Measurements from ENCODE around the gene NTN5.
"Not testable (repeated sequence)": the region's sequence is repeated elsewhere in the genome, so short reads cannot be mapped to it uniquely, and the experiment has no call there.

Gene NTN5

GRCh38 chr19:48669903-48670668, 2.7 kb downstream of the NTN5 start:
- Histone ChIP-seq H3K9me3 (no peaks in the 10 kb centered on the region), H3K4me3 (no peak overlapping the region), H3K36me3 (replicated peaks) (no peaks in the 10 kb centered on the region), H3K4me1 (peaks cover under 1% of the 10 kb centered on the region; the same call in 1 of the 2 replicates), H3K27me3 (ENCODE audit: low read depth) (no peaks in the 10 kb centered on the region)
- in situ Hi-C loops (cut with MboI; ENCODE audit: low sequenced_read_pairs): no loop called here
- no peak for DNase-seq (ENCODE audit: low spot score in 2 of 2)

GRCh38 chr19:48668761-48669160, 4.1 kb downstream of the NTN5 start:
- in situ Hi-C loops (cut with MboI; ENCODE audit: low sequenced_read_pairs): no loop called here
- H3K4me1 ChIP-seq: no peaks in the 10 kb centered on the region
- no peaks in the 10 kb centered on the region for H3K36me3 ChIP-seq (replicated peaks)
- no peaks in the 10 kb centered on the region for H3K27me3 ChIP-seq (ENCODE audit: low read depth)
- no peak overlapping the region for H3K4me3 ChIP-seq
- DNase-seq (ENCODE audit: low spot score in 2 of 2): no peak
- no peaks in the 10 kb centered on the region for H3K9me3 ChIP-seq

GRCh38 chr19:48668332-48668731, 4.5 kb downstream of the NTN5 start:
- no peaks in the 10 kb centered on the region for H3K4me1 ChIP-seq
- H3K4me3 ChIP-seq: no peak overlapping the region
- DNase-seq (ENCODE audit: low spot score in 2 of 2): no peak
- no peaks in the 10 kb centered on the region for H3K36me3 ChIP-seq (replicated peaks)
- no peaks in the 10 kb centered on the region for H3K9me3 ChIP-seq
- no peaks in the 10 kb centered on the region for H3K27me3 ChIP-seq (ENCODE audit: low read depth)
- in situ Hi-C loops (cut with MboI; ENCODE audit: low sequenced_read_pairs): no loop called here

DNA sequence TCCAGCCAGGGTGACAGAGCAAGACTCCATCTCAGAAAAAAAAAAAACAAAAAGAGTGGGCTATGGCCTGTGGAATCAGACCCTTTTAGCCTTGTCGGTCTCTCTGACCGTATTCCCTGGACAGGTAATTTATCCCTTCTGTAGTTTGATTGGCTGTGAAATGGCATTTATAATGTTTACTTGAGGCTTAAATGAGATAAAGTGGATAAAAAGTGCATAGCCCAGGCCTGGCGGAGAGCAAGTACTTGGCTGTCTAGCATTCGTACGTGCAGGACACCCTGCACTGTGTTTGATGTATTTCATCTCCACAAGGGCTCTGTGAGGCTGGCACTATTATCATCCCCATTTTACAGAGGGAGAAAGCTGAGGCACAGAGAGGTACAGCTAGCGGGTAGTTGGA, 7.0 kb downstream of the NTN5 start:
- H3K27me3 ChIP-seq (ENCODE audit: low read depth): no peaks in the 10 kb centered on the region
- no peaks in the 10 kb centered on the region for H3K9me3 ChIP-seq
- peaks cover 4% of the 10 kb centered on the region; the same call in 1 of the 2 replicates for H3K4me1 ChIP-seq
- in situ Hi-C loops (cut with MboI; ENCODE audit: low sequenced_read_pairs): no loop called here
- no peaks in the 10 kb centered on the region for H3K36me3 ChIP-seq (replicated peaks)
- no peak for DNase-seq (ENCODE audit: low spot score in 2 of 2)
- no peak overlapping the region for H3K4me3 ChIP-seq

DNA sequence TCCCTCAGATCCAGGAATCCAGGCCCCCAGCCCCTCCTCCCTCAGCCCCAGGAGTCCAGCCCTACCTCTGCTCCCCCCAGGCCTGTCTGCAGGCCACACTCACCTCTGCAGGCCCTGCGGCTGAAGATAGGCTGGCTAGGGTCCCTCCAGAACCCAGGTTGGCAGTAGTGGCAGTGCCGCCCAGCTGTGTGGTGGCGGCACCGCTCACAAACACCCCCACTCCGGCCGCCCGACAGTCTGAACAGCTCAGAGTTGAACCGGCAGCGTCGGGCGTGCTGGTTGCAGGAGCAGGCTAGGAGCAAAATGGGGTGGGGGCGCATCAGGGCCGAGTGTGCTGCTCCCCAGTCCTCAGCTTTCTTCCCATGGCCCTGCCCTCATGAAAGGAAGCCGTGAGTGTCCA, 8.3 kb downstream of the NTN5 start:
- Histone ChIP-seq H3K27me3 (ENCODE audit: low read depth) (no peaks in the 10 kb centered on the region), H3K4me3 (no peak overlapping the region), H3K4me1 (peaks cover 7% of the 10 kb centered on the region; the same call in 1 of the 2 replicates), H3K9me3 (no peaks in the 10 kb centered on the region), H3K36me3 (replicated peaks) (no peaks in the 10 kb centered on the region)
- in situ Hi-C loops (cut with MboI; ENCODE audit: low sequenced_read_pairs): no loop called here
- DNase-seq (ENCODE audit: low spot score in 2 of 2): no peak

DNA sequence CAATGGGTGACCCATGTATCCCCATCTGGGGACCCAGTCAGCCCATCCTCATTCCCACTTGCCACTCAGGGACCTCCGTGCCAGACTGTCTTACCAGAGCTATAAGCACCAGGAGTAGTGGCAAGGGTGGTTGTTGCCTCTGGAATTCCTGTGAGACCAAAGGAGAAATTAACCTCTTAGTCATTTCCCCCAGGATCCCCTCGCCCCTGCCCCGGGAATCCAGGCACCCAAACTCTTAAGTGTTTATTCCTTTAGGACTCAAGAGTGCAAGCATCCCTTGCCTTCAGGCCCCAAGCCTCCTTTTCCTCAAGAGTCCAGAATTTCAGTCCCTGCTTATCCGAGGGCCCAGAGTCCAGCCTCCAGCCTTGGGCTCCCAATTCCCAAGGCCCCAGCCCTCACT, 9.2 kb downstream of the NTN5 start:
- H3K9me3 ChIP-seq: no peaks in the 10 kb centered on the region
- DNase-seq (ENCODE audit: low spot score in 2 of 2): no peak
- H3K27me3 ChIP-seq (ENCODE audit: low read depth): no peaks in the 10 kb centered on the region
- no peaks in the 10 kb centered on the region for H3K36me3 ChIP-seq (replicated peaks)
- no peak overlapping the region for H3K4me3 ChIP-seq
- peaks cover 7% of the 10 kb centered on the region; the same call in 1 of the 2 replicates for H3K4me1 ChIP-seq
- in situ Hi-C loops (cut with MboI; ENCODE audit: low sequenced_read_pairs): no loop called here

GRCh38 chr19:48661711-48662090, 11.1 kb downstream of the NTN5 start:
- no peak overlapping the region for H3K4me3 ChIP-seq
- peaks cover 7% of the 10 kb centered on the region; the same call in 1 of the 2 replicates for H3K4me1 ChIP-seq
- no peaks in the 10 kb centered on the region for H3K36me3 ChIP-seq (replicated peaks)
- H3K27me3 ChIP-seq (ENCODE audit: low read depth): no peaks in the 10 kb centered on the region
- no peak for DNase-seq (ENCODE audit: low spot score in 2 of 2)
- in situ Hi-C loops (cut with MboI; ENCODE audit: low sequenced_read_pairs): no loop called here
- no peaks in the 10 kb centered on the region for H3K9me3 ChIP-seq

DNA sequence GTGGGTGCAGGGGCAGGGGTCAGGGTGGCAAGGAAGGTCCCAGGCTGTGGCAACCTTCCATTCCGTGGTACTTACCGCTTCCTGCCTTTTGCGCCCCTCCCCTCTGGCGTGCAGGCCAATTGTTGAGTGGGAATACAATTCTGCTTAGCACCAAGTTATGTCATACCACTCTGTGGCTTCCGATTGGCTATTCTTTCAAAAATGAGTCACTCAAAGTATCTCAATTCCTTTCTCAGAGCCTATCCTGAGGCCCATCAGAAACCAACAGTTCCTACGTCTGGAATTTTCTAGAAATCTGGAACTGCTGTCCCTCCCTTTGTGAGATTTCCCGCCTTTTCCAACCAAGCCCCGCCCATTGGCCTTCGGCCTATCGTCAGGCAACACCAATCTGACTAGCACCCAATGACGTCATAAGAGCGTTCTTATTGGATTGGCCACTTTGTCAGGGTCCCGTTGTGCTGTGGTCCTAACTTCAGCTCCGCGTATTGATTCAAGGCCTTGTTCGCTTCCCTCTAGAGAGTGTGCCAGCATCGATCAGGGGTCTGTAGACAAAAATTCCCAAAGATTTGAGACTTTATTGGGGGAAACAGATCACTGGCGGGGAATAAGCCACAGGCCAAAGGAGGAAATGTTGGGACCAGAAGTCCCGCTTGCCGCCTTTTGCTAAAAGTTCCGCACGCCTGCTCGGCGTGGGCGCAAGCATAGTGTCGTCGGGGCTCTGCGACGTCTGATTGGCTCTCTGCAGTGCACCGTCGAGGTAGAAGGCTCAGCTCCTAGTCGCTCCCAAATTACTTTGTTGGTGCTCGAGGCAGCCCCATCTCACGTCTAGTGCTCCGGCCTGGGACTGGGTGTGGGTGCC, 11.7 kb downstream of the NTN5 start:
- Histone ChIP-seq H3K4me3 (no peak overlapping the region), H3K9me3 (no peaks in the 10 kb centered on the region), H3K27me3 (ENCODE audit: low read depth) (no peaks in the 10 kb centered on the region), H3K36me3 (replicated peaks) (no peaks in the 10 kb centered on the region), H3K4me1 (peaks cover 7% of the 10 kb centered on the region; the same call in 1 of the 2 replicates)
- in situ Hi-C loops (cut with MboI; ENCODE audit: low sequenced_read_pairs): no loop called here
- DNase-seq (ENCODE audit: low spot score in 2 of 2): peak; percentile 59 to 91

DNA sequence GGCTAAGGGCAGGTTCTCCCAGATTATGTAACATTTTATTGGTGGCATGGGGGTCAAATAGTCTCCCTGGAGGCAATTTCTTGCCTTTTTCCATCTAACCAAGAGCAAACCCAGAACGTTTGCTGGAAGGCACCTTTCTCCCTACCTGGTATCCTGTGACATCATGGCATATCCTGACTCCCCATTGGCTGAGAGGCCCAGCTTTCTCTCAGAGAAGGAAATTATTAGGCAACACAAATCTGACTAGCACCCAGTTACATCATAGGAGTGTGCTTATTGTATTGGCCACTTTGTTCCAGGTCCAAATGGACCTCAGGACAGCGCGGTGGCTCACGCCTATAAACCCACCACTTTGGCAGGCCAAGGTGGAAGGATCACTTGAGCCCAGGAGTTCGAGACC, 13.0 kb downstream of the NTN5 start:
- no peak for DNase-seq (ENCODE audit: low spot score in 2 of 2)
- no peaks in the 10 kb centered on the region for H3K9me3 ChIP-seq
- no peak overlapping the region for H3K4me3 ChIP-seq
- H3K4me1 ChIP-seq: peaks cover 7% of the 10 kb centered on the region; the same call in 1 of the 2 replicates
- in situ Hi-C loops (cut with MboI; ENCODE audit: low sequenced_read_pairs): no loop called here
- H3K27me3 ChIP-seq (ENCODE audit: low read depth): no peaks in the 10 kb centered on the region
- no peaks in the 10 kb centered on the region for H3K36me3 ChIP-seq (replicated peaks)

GRCh38 chr19:48658483-48658882, 14.3 kb downstream of the NTN5 start:
- Histone ChIP-seq H3K27me3 (ENCODE audit: low read depth) (no peaks in the 10 kb centered on the region), H3K4me1 (peaks cover 7% of the 10 kb centered on the region; the same call in 1 of the 2 replicates), H3K9me3 (no peaks in the 10 kb centered on the region), H3K36me3 (replicated peaks) (no peaks in the 10 kb centered on the region), H3K4me3 (no peak overlapping the region)
- DNase-seq (ENCODE audit: low spot score in 2 of 2): no peak
- in situ Hi-C loops (cut with MboI; ENCODE audit: low sequenced_read_pairs): no loop called here

- H3K36me3 ChIP-seq (replicated peaks); H3K4me1 ChIP-seq; in situ Hi-C loops (cut with MboI; ENCODE audit: low sequenced_read_pairs); DNase-seq (ENCODE audit: low spot score in 2 of 2); H3K27me3 ChIP-seq (ENCODE audit: low read depth); H3K4me3 ChIP-seq; H3K9me3 ChIP-seq: not testable (repeated sequence)
Observed at GRCh38 chr19:48657828-48658227, 15.0 kb downstream of the NTN5 start.

- in situ Hi-C loops (cut with MboI; ENCODE audit: low sequenced_read_pairs): no loop called here
- DNase-seq (ENCODE audit: low spot score in 2 of 2): no peak
- Histone ChIP-seq H3K4me3 (no peak overlapping the region), H3K4me1 (peaks cover 7% of the 10 kb centered on the region; the same call in 1 of the 2 replicates), H3K27me3 (ENCODE audit: low read depth) (no peaks in the 10 kb centered on the region), H3K36me3 (replicated peaks) (no peaks in the 10 kb centered on the region), H3K9me3 (no peaks in the 10 kb centered on the region)
Observed at GRCh38 chr19:48656840-48657474, 15.9 kb downstream of the NTN5 start.

DNA sequence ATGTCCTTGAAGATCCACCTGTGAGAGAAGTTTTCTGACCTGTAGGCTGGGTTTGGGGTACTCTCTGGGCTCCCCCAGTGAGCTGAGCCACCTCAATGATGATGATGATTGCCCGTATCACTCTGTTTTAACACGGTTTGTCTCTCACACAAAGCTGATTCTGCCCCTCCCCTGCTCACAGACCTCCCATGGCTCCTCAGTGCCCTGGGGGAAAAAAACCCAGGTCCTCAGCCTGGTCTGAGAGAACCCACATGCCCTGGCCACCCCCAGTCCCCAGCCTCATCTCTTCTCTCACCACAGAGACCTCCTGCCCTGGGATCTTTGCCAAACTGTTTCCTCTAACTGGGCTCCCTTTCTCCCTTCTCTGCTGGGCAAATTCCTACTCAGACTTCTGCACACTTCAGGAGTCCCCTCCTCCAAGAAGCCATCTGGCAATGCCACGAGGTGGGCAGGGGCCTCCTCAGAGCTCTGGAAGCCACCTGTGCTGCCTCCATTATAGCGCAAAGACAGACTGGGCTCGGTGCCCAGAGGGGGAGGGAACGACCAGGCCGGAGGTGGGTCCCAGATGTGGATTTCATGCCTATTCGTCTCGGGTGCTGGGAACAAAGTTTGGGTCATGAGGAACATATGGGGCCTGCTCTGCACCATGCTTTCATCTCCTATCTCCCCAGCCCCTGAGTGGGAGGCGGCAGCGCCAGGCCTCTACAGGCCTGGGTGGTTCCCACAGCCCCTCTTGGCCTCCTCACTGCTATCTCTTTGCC, 18.3 kb downstream of the NTN5 start:
- no peak overlapping the region for H3K4me3 ChIP-seq
- no peaks in the 10 kb centered on the region for H3K27me3 ChIP-seq (ENCODE audit: low read depth)
- no peak for DNase-seq (ENCODE audit: low spot score in 2 of 2)
- H3K9me3 ChIP-seq: no peaks in the 10 kb centered on the region
- no peaks in the 10 kb centered on the region for H3K36me3 ChIP-seq (replicated peaks)
- H3K4me1 ChIP-seq: no peaks in the 10 kb centered on the region
- in situ Hi-C loops (cut with MboI; ENCODE audit: low sequenced_read_pairs): no loop called here
